Bone marrow (tissue), 2 donors: ENCODE measurements around the gene HDAC10.

Experiments
- DNase-seq, 2 donors: peaks; one replicate each; lab custom pipeline; 2025; lab: John Stamatoyannopoulos, UW

Gene HDAC10

DNA sequence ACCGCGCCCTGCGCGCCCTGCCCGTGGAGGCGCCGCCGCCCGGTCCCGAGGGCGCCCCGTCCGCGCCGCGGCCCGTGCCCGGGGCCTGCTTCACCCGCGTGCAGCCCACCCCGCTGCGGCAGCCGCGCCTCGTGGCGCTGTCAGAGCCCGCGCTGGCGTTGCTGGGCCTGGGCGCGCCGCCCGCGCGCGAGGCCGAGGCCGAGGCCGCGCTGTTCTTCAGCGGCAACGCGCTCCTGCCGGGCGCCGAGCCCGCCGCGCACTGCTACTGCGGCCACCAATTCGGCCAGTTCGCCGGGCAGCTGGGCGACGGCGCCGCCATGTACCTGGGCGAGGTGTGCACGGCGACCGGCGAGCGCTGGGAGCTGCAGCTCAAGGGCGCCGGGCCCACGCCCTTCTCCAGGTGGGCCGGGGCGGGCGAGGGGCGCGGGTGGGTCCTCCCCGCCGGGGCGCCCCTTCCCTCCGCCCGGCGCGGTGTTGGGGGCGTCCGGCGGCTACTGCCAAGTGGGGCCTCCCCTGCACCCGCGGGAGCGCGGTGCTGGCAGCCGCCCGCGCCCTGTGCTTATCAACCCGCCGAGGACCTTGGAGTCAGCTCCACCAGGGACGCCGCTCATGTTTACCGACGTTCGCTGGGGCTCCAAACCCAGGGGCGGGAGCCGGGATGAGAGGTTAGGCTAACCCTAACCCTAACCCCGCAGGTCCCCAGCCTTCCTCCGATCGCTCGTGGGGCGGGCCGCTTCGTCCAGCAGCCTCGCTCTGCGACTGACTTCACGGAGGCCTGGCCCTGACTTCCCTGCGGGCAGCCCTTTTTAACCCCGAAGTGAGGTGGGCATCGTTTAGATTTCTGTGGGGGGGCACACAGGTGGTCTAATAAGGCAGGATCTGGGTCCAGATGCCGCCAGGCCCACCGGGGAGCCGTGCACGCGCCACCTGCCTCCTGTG, 49.6 kb downstream of the HDAC10 start:
- DNase-seq = no peak

DNA sequence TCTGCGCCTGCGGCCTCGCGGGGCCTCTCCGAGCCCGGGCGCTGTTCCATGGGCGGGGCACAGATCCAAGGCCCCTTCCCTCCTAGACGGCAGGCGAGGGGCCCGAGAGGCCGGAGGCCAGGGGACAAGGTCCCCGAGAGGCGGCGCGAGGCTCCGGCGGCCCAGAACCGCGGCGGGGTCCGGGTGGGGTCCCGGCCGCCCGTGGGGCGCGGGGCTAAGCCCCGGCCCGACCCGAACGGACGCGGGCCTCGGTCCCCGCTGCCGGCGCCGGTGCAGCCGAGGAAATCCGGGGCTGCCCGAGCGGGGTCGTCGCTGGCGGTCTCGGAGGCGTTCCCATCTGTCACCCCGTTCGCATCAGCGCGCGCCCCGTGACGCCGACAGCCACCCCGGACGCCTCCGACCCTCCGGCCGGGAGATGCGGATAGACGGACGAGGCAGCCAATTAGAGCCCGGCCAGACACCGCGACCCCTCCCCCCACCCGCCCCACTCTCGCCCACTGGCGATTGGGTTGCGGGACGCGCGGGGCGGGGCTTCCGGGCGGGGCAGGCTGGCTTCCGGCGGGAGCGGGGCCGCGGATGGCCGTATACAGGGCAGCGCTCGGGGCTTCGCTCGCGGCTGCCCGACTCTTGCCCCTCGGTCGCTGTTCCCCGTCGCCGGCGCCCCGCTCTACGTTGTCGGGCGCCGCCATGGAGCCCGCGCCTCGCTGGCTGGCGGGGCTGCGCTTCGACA, 50.4 kb downstream of the HDAC10 start, which contains the start of gene SELENOO:
Gene SELENOO (plus strand): TSS at position 551 of the 730 bp plus-strand sequence. CDS start 26 bp downstream, at position 577.
- DNase-seq = peak; percentile 75 to 77

DNA sequence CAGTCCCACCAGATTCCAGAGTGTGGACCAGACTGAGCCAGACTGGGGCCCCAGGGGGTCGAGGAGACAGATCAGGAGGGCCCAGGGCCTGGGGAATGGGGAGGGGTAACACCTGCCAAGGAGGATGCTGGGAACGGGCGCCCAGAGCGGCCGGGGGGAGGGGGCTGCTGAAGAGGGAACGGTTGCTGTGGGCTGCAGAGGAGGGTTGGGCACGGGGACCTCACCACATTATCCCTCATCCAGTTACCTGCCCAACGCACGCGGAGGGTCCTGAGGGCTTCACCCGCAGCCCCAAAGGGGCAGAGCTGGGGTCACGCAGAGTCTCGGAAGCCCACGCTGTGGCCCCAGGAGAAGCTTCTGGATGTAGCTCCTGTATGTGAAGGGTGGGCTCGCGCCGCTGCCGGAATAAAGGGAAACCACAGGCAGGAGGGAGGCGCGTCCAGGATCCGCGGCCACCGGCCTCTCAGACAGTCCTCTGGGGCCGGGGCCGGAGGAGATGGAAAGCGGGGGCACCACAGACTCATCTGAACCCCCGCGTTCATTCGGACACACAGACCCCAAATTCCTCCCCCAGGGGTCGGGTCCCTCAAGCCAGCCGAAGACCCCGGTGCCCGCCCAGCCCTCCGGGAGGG, 51.1 kb downstream of the HDAC10 start:
- DNase-seq = no peak

DNA sequence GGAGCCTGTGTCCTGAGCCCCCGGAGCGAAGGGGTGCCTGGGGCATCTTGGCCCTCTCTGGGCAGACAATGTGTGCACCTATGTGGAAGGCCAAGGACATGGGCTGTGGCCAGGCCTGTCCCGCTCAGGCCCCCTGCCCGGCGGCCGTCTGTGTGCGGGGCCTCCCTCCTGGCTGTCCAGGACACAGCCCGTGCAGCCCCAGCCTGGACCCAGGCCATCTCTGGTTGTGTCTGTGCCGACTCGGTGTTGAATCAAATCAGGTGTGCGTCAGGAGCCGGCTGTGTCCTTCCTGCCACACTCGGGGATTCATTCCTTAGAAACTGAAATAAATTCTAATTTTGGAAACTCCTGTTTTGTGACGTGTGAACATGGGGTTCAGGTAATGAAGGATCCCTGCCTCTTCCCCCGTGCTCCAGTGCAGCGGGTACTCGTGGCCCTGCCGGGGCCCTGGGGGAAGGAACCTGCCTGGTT, 51.8 kb downstream of the HDAC10 start:
- DNase-seq = no peak

DNA sequence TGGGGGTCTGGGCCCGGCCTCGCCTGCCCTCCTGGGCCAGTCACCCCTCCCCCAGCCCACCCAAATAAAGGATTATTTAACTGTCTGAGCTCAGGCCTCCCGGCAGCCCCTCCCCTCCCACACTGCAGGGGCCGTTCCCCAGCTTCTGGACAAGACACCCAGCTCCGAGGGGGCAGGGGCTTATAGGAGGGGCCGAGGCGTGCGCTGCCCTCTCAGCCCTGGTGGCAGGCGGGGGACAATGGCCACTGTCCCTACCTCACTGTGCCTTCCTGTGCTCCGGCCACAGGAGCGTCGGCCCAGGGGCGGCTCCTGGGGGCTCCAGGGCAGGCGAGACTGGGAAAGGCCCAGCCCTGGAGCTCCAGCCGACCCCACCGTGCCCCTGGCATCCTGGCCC, 52.4 kb downstream of the HDAC10 start:
- no peak for DNase-seq

DNA sequence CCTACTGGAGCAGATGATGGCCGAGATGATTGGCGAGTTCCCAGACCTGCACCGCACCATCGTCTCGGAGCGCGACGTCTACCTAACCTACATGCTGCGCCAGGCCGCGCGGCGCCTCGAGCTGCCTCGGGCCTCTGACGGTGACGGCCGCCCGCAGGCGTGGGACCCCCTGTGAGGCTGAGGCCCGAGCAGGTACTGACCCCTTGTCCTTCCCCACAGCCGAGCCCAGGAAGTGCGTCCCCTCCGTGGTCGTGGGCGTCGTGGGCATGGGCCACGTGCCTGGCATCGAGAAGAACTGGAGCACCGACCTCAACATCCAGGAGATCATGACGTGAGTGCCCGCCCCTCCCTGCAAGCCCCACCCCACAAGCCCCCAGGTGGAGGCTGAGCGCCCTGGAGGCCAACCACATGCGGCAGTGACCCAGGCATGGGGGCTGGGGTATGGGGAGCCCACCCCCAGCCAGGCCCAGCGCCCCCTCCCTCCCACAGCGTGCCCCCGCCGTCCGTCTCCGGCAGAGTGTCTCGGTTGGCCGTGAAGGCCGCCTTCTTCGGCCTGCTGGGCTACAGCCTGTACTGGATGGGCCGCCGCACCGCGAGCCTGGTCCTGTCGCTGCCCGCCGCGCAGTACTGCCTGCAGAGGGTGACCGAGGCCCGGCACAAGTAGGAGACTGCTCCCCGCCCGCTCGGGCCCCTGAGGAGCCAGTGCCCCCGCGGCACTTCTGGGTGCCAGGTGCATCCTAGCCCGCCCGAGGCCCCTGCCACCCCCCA, 53.0 kb downstream of the HDAC10 start:
- DNase-seq = no peak

DNA sequence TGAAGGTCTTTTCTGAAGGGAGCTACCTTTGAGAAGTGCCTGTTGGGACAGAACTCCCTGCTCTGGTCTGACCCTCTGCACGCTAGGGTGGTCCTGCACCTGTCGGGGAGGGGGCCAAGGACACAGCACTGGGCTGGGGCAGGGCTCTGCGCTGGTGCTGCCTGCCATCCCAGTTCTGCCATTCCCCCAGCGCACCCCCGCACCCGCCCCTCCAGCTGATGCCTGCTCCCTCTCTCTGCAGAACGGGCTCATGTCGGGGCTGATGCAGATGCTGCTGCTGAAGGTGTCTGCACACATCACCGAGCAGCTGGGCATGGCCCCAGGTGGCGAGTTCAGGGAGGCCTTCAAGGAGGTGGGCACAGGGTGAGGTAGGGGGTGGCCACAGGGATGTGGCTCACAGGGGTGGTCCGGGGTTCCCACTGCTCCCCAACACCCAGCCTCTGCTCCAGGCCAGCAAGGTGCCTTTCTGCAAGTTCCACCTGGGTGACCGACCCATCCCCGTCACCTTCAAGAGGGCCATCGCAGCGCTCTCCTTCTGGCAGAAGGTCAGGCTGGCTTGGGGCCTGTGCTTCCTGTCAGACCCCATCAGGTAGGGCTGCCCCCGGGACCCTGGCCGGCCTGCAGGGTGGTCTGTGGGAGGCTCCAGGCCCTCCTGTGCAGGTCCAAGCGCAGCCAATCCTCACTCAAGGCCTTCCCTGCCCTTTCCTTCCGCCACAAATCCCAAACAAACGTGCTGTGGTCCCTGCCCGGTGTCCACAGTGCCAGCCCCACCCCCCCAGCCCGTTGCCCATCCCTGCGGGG, 53.9 kb downstream of the HDAC10 start:
- no peak for DNase-seq

DNA sequence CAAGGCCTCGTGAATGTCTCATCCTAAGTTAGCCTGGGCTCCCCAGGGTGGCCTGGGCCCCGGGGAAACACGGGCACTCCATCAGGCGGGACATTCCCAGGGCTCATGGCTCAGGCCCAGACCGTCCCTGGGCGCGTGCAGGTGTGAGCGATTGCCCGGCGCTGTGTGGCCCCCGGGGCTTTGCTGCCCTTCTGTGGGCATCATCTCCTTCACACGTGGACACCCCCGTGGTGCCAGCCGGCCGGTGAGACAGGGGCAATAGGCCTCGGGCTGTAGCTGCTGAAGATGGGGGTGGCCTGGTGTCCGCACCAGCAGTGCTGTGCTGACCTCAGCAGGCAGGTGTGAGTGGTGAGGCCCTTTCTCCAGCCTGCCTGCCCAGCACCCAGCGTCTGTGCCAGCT, 54.8 kb downstream of the HDAC10 start:
- no peak for DNase-seq
